Epithelial cell of prostate (primary cell): Measurements from ENCODE around the gene SSPN.
"Not testable (repeated sequence)": the region's sequence is repeated elsewhere in the genome, so short reads cannot be mapped to it uniquely, and the experiment has no call there.

Source experiments
- DNase-seq: peaks from one replicate; pipeline ENCODE4 v3.0.0-alpha.2; 2011; ENCODE audit warnings: low read depth, low spot score
- H3K27ac ChIP-seq: fragments of 450-650 bp; 2 replicates; pipeline ENCODE4 v1.5.1; 2017; ENCODE audit warnings: mild to moderate bottlenecking

Gene SSPN

DNA sequence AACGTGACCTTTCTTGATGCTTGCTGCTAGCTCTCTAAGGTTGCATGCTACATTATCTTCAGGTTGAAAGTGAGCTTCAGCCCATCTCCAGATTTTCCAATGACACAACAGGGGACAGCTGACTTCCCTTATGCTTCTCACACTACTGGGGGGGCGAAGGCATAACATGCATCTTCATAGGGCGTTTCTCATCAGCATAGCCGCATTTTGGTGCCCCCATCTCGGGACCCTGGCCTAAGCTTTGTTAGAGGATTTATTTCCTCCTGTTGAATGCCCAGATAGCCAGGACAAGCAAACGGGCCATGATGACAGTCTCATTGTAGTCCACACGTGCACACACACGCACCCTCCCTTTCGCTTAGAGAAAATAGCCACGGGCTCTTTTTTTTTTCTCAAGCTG is 30.7 kb downstream of the SSPN start:
- H3K27ac ChIP-seq = no peak overlapping the region
- DNase-seq = no peak

DNA sequence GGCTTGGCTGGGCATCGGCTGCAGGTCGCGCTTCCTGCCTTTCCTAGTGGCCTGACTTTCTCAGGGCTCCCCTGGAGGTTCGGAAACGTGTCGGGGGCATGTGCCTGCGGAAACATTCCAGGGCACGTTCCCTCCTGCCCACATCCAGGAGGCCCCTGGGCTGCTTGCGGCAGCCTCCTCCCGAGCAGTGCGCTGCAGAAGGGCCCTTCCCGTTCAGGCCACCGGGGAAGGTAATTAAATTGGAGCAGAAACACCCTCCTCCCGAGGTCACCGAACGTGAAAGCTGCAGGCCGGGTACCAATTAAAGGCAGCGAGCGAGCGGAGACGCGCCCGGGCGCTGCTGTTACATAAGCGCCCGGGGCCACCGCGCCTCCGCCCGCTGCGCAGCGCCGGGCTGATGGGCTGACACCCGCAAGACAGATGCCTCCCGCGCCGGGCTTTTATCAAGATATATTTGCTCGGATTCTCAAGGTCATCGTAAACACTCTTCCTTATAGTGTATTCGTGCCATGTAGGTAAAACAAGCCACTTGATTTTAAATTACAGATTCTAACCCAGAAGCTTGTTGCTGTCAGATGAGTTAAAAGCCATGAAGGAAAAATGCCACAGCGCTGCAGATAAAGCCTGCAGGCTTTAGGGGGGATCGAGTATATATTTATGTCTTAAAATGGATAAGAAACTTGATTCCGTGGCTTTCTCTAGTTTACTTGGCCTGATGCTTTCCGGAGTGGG is 31.4 kb downstream of the SSPN start:
- H3K27ac ChIP-seq = no peak overlapping the region
- no peak for DNase-seq

GRCh38 chr12:26227361-26227745 is 32.0 kb downstream of the SSPN start:
- no peak overlapping the region for H3K27ac ChIP-seq
- no peak for DNase-seq

DNA sequence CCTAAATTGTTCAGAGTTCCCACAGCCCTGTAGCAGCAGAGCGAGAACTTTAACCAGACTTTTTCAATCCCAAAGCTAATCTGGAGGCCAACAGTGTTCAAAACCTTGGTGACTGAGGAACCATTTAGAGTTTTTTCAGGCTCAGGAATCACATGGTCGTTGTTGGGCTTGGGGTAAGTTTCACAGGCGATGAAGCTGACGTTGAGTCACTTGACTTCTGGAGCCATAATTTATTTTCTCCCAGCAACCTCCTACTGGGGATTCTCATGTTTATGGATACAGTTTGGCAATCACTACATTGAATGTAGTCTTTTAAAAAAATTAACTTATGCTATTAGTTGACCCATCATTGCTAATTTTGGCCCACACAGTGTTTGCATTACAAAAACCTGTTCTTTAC is 34.5 kb downstream of the SSPN start:
- H3K27ac ChIP-seq = no peak overlapping the region
- no peak for DNase-seq

DNA sequence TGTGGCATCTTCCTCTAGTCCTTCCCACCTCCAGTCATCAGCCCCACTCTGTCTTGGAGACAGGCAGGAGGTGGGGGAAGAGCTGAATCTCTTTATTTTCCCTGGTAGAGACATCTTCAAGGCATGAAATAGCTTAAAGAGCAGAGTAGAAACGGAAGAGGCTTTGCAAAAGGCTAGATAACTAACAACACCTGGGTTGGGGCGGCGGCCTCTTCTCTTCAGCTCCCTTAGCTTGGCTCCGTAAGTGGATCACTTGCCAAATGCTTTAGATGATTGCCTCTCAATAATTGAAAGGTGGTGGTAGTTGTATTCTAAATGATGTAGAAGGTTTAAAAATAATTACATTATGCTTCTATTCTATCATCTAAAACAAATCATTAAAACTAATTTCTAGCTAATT is 36.1 kb downstream of the SSPN start:
- H3K27ac ChIP-seq = no peak overlapping the region
- no peak for DNase-seq

DNA sequence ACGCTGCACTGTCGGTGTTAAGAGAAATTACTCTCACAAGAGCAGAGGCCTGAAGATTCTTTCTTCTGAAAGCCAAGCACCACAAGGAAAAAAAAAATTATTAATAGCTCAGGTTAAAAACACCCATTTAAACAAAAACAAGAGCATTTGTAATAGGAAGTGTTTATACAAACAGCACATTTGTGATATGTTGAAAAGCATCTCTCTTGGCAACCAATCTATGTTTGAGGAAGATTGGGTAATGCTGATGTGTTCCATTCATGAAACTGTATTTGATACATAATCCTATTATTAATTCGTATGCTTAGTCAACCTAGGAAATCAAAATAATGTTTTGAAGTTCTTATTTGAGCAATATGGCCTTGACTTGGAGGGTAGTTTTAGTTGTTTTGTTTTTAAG is 36.5 kb downstream of the SSPN start:
- no peak overlapping the region for H3K27ac ChIP-seq
- DNase-seq = no peak

GRCh38 chr12:26233631-26234030 is 38.3 kb downstream of the SSPN start:
- no peak overlapping the region for H3K27ac ChIP-seq
- no peak for DNase-seq

DNA sequence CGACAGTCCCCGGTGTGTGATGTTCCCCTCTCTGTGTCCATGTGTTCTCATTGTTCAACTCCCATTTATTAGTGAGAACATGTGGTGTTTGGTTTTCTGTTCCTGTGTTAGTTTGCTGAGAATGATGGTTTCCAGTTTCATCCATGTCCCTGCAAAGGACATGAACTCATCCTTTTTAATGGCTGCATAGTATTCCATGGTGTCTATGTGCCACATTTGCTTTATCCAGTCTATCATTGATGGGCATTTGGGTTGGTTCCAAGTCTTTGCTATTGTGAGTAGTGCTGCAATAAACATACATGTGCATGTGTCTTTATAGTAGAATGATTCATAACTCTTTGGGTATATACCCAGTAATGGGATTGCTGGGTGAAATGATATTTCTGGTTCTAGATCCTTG is 40.1 kb downstream of the SSPN start:
- not testable (repeated sequence) for DNase-seq

GRCh38 chr12:26238341-26239121 is 43.2 kb downstream of the SSPN start:
- DNase-seq = no peak
- H3K27ac ChIP-seq = peak overlapping the region; percentile 54

More for the DNA sequence above, 40.1 kb downstream of the SSPN start:
- not testable (repeated sequence) for H3K27ac ChIP-seq

DNA sequence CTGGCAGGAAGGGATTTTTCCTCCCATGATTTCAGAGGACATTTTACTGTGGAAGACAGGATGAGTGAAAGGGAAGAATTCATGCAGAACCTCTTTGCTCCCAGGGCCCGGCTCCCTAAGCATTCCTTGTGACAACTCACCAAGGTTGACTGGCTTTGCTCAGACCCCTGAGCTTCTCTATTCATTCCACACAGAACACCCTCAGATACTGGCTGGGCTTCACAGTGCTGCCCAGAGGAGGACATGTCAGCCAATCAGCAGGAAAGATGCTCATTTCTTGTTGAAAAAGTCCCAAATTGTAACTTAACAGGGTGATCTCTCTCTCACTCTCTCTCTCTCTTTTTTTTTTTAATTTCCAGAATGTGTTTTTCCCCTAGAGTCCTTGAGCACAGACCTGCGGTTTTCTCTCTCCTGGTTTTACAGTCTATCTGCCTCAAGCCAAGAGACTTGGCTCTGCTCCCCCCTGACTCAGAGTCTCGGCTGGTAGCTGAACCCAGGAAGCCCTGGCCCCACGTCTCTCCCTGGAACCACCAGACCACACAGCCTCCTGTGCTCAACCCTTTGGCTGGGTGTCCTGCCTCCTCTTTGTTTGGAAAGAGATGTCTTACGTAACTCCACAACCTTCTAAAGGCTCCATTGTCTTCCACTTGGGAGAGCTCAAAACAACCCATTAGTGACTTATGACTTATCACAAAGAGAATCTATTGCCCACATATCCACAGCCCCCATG is 43.9 kb downstream of the SSPN start:
- DNase-seq = peak; percentile 93
- peak overlapping the region; percentile 54 for H3K27ac ChIP-seq

- peak overlapping the region; percentile 54 for H3K27ac ChIP-seq
- DNase-seq = no peak
These were observed 44.8 kb downstream of the SSPN start for GRCh38 chr12:26239852-26240815.

- no peak for DNase-seq
- H3K27ac ChIP-seq = no peak overlapping the region
These were observed 45.7 kb downstream of the SSPN start for GRCh38 chr12:26241080-26241479.

- DNase-seq = no peak
- H3K27ac ChIP-seq = no peak overlapping the region
These were observed 47.3 kb downstream of the SSPN start for GRCh38 chr12:26242683-26243082.

DNA sequence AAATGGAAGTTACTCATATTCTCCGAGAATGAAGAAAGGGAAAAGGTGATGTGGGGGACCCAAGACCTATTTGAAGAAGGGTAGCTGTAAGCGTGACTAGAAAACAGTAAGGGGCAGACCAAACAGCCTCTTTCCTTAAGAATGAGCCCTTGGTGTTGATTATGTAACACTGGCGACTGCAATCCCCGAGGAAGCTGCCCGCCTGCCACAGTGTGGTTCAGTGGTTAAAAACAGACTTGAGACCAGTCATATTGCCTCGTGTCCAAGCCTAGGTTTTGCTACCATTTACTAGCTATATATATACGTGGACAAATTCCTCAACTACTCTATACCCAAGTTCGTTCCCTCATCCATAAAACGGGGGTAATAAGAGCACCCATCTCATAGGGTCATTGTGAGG is 49.1 kb downstream of the SSPN start:
- no peak overlapping the region for H3K27ac ChIP-seq
- DNase-seq = no peak

DNA sequence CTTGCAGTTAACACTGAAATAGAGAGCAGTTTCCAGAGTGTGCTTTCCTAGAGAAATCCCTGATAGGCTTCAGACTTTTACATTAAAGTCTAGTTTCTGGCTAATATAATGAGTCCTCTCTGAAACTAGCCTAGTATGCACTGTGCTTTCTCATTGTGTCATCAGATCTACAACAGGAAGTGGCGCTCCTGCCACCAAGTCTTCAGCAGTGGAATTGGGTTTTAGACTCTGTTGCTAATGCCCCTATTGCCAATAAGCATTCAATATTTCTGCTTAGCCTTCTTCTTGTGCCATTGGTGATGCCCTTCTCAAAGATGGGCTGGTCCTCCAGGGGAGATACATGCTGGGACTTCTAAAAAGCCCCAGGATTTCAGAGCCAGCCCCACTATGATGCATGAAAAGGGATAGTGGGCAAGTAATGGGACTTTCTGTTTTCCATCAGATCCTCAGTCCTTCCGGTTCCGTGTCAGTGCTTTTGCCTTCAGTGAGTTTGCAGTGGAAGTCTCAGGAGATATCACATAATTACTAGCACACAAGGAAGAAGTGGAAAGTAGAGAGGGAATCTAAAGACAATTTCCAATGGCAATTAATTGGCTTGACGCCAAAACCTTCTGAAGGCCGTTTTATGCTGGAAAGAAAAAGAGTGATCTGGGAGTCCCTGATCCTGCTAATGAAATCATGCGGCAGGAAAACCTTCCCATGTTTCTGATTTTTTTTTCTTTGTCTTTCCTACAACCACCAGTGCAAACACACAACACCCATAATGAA is 50.0 kb downstream of the SSPN start:
- no peak for DNase-seq
- H3K27ac ChIP-seq = peak overlapping the region; percentile 72

DNA sequence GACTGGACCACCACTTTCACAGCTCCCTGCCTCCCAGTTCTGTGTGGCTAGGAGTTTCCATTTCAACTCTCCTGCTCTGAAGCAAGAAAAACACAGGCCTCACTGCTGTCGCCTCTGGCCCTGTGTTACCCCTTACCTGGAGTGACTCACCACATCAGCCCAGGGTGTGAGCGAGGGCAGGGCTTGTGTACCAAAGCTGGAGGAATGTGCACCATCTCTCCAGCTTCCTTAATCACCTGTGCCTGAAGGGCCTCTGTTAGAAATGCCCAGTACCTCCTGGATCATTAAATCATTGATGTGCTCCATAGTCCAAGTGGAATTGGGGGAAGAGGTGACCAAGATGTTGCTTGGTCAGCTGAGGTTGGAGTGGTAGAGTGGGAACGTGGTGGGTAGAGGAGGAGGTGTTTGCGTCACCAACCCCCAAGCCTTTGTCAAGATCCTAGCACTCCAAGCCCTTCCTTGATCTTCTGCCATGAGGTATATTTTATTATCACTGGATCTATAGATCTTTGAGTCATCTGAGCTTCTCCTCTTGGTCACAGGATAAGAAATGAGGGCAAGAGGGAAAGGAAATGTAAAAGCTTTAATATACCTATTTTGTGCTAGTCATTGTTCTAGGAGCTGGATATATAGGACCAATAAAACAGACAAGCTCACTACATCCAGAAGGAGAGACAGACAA is 51.3 kb downstream of the SSPN start:
- H3K27ac ChIP-seq = peak overlapping the region; percentile 72
- peak; percentile 89 for DNase-seq

GRCh38 chr12:26247873-26248272 is 52.5 kb downstream of the SSPN start:
- no peak for DNase-seq
- no peak overlapping the region for H3K27ac ChIP-seq

GRCh38 chr12:26250801-26251200 is 55.4 kb downstream of the SSPN start:
- DNase-seq = no peak
- no peak overlapping the region for H3K27ac ChIP-seq

DNA sequence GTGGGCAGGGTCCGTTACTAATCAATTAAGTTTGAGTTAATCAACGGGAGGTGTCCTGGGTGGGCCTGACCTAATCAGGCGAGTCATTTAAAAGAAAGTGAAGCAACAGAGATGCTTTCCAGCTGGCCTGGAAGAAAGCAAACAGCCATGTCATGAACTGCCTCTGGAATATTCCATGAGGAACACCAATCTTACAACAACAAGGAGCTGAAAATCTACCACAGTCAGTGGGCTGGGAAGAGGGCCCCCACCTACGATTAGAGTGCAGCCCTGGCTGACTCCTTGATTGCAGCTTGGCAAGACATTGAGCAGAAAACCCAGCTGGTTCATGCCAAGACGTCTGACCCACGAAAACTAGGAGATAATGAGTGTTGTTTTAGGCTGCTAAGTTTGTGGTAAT is 56.2 kb downstream of the SSPN start:
- no peak for DNase-seq
- H3K27ac ChIP-seq = no peak overlapping the region
